ENCODE results near the gene INPP5B. TPM values are rescaled to one million over a fixed set of nuclear protein-coding genes. Genes with fewer than 3 reads are reported as not detected.

Gene INPP5B
- total and polyA plus RNA-seq, 8 donors, result 7.5 to 16.1 (median 12.3) TPM

- ATAC-seq, result no peak
- Histone ChIP-seq H3K4me3 (no peak overlapping the region), H3K4me1 (peaks cover 0 to 4% (median 0%) of the 10 kb centered on the region in 3 donors), H3K9me3 (no peaks in the 10 kb centered on the region), H3K36me3 (no peaks in the 10 kb centered on the region), H3K27me3 (no peaks in the 10 kb centered on the region), H3K27ac (no peak overlapping the region)
- intact Hi-C loops (cut with DNase I), result no loop called here
- no peak for TF ChIP-seq CTCF (IDR thresholded peaks at IDR 0.05)
- no peak for DNase-seq
- FAIRE-seq, result no peak
- 81 to 82% methylated on average over 13 of the region's 13 CpGs for WGBS, 2 donors
Observed at GRCh38 chr1:37926038-37926924, 20.6 kb downstream of the INPP5B start.

- intact Hi-C loops (cut with DNase I), result no loop called here
- Histone ChIP-seq H3K27me3 (no peaks in the 10 kb centered on the region), H3K36me3 (no peaks in the 10 kb centered on the region), H3K4me1 (no peaks in the 10 kb centered on the region), H3K9me3 (no peaks in the 10 kb centered on the region), H3K27ac (no peak overlapping the region), H3K4me3 (no peak overlapping the region)
- no peak for ATAC-seq
- DNase-seq, result no peak
- 87 to 90% methylated on average over 4 of the region's 4 CpGs for WGBS, 2 donors
- no peak for FAIRE-seq
- no peak for TF ChIP-seq CTCF (IDR thresholded peaks at IDR 0.05)
Observed at GRCh38 chr1:37925316-37925715, 21.5 kb downstream of the INPP5B start.

GRCh38 chr1:37923551-37923889 is 23.3 kb downstream of the INPP5B start:
- Histone ChIP-seq H3K9me3 (no peaks in the 10 kb centered on the region), H3K27me3 (no peaks in the 10 kb centered on the region), H3K27ac (no peak overlapping the region), H3K36me3 (no peaks in the 10 kb centered on the region), H3K4me1 (no peaks in the 10 kb centered on the region), H3K4me3 (no peak overlapping the region)
- DNase-seq (no peak), ATAC-seq (no peak), FAIRE-seq (no peak)
- intact Hi-C loops (cut with DNase I), result no loop called here
- 92 to 100% methylated on average over 1 to 3 of the region's 3 CpGs for WGBS, 2 donors
- TF ChIP-seq CTCF (IDR thresholded peaks at IDR 0.05), result no peak

- Histone ChIP-seq H3K27me3 (no peaks in the 10 kb centered on the region), H3K9me3 (no peaks in the 10 kb centered on the region), H3K27ac (no peak overlapping the region), H3K36me3 (no peaks in the 10 kb centered on the region), H3K4me3 (no peak overlapping the region), H3K4me1 (no peaks in the 10 kb centered on the region)
- TF ChIP-seq CTCF (IDR thresholded peaks at IDR 0.05), result no peak
- peak in 1 of 4 donors; percentile 55 for ATAC-seq
- DNase-seq, result no peak
- intact Hi-C loops (cut with DNase I), result no loop called here
- WGBS, 2 donors, result 78 to 80% methylated on average over 4 of the region's 4 CpGs
- FAIRE-seq, result no peak
Observed at GRCh38 chr1:37922767-37923550, 23.9 kb downstream of the INPP5B start.
